H1 (cell line): Measurements from ENCODE around the gene ENPP6. TPM values are rescaled to one million over a fixed set of nuclear protein-coding genes. Genes with fewer than 3 reads are reported as not detected.

Source experiments
- CHD2 ChIP-seq: IDR thresholded peaks from 2 replicates; pipeline ENCODE4 v1.6.1; 2012; ENCODE audit warnings: low read length, improper control_type of control experiment
- polyA plus RNA-seq, 7 experiments: library from polyadenylated mRNA; depleted of rRNA in 3 of 7; stranded (reverse) in 5 of 7; unstranded in 2 of 7; fragments of >200 nt in 5 of 7; fragments of 200-250 nt in 2 of 7; gene quantifications; 1 replicate in 5 of 7; 2 replicates in 1 of 7; 4 replicates in 1 of 7; pipeline versions ENCODE4 v1.2.1 to v1.2.3, GENCODE V29; 2011 to 2013; ENCODE audit warnings: missing spikeins in 2 of 7, mixed read lengths in 2 of 7
- total RNA-seq: library from RNA; stranded (reverse); fragmentation: NEBNext Ultra II Directional; extraction: Animal tissue kit (Norgen Biotek cat#: 25700); gene quantifications from 2 replicates; pipeline ENCODE4 v1.2.1, GENCODE V29; 2021

The ENPP6 gene
- total and polyA plus RNA-seq, 2 of the 8 experiments (the other 6 are each of a cell fraction or from before 2014, with no cell fraction given): 0.11 to 0.20 TPM

- no peak for TF ChIP-seq CHD2
Measured at GRCh38 chr4:184147858-184148737, 69.6 kb downstream of the ENPP6 start (continued).
